ENCODE results near the gene SMARCA2. TPM values are rescaled to one million over a fixed set of nuclear protein-coding genes. Genes with fewer than 3 reads are reported as not detected.

SMARCA2 gene
- total and polyA plus RNA-seq, 2 donors (not counting 1 experiment from before 2014, with no cell fraction given) = 75.3 to 250 TPM

DNA sequence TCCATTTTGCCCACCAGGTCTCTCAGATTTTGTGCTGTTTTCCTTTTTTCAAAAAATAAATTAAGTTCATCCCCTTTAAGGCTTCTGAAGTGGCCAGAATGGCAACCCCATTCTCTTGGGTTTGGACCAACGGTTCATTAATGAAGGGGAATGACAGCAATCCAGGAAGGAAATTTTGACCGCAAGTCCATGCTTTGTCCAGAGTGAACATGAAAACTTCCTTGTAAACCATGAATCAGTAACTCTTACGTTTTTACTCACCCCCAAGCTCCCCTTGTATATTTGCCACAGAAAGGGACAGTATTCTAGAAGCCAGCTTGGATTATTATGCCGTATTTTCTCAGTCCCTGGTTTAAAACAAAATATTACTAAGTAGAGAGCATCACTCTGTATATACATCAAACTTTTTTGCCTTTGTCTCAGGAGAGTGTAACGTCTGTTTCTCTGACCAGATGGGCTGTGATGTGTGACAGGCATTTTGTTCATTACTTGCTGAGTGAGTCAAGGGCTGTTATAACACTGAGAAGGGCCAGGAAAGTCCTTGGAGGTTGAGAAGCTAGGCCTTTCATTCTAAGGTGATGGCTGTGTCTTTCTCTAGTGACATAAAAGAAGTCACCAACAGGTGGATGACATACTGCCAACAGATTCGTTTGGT lies 148.2 kb downstream of the SMARCA2 start:
- Histone ChIP-seq H3K27ac (ENCODE audit: low read length in 2 of 2) (no peak overlapping the region), H4K20me1 (ENCODE audit: control insufficient read depth, insufficient read depth, low read length, poor library complexity, severe bottlenecking) (peaks cover 17% of the 10 kb centered on the region), H3K79me2 (ENCODE audit: control insufficient read depth, insufficient read depth, low read length) (peaks cover 70% of the 10 kb centered on the region), H3K4me3 (ENCODE audit: control extremely low read depth in 1 of 5, extremely low read depth in 1 of 5, insufficient read depth in 1 of 5, low read depth in 2 of 5, low read length in 4 of 5) (no peak overlapping the region), H2AFZ (ENCODE audit: insufficient read depth, low read depth, low read length, poor library complexity, severe bottlenecking) (no peak overlapping the region), H3K4me1 (ENCODE audit: control insufficient read depth in 2 of 2, insufficient read depth in 2 of 2, low read length in 2 of 2) (peaks cover 13 to 18% of the 10 kb centered on the region in 2 donors), H3K9ac (ENCODE audit: low read length) (no peak overlapping the region), H3K27me3 (replicated peaks in 1 of 4; ENCODE audit: control extremely low read depth in 1 of 4, control insufficient read depth in 3 of 4, insufficient read depth in 4 of 4, low read length in 3 of 4) (no peaks in the 10 kb centered on the region), H3K9me3 (ENCODE audit: control extremely low read depth in 1 of 3, control insufficient read depth in 2 of 3, insufficient read depth in 1 of 3, low read length in 2 of 3) (no peaks in the 10 kb centered on the region), H3K36me3 (replicated peaks in 1 of 2; ENCODE audit: control extremely low read depth in 1 of 2, control insufficient read depth in 1 of 2, extremely low read depth in 1 of 2, insufficient read depth in 2 of 2, low read length in 1 of 2) (peaks cover 6 to 49% of the 10 kb centered on the region in 2 experiments), H3K4me2 (replicated peaks; ENCODE audit: low read depth, low read length, poor library complexity, severe bottlenecking) (no peak overlapping the region)
- Mint-ChIP-seq H3K9me3 (ENCODE audit: insufficient read depth) (no peaks in the 10 kb centered on the region), H3K4me1 (peaks cover 26% of the 10 kb centered on the region), H3K27ac (no peak overlapping the region), H3K4me3 (no peak overlapping the region), H3K27me3 (no peaks in the 10 kb centered on the region)
- no peak for ATAC-seq (ENCODE audit: low read depth)
- TF ChIP-seq, protein P1, sequence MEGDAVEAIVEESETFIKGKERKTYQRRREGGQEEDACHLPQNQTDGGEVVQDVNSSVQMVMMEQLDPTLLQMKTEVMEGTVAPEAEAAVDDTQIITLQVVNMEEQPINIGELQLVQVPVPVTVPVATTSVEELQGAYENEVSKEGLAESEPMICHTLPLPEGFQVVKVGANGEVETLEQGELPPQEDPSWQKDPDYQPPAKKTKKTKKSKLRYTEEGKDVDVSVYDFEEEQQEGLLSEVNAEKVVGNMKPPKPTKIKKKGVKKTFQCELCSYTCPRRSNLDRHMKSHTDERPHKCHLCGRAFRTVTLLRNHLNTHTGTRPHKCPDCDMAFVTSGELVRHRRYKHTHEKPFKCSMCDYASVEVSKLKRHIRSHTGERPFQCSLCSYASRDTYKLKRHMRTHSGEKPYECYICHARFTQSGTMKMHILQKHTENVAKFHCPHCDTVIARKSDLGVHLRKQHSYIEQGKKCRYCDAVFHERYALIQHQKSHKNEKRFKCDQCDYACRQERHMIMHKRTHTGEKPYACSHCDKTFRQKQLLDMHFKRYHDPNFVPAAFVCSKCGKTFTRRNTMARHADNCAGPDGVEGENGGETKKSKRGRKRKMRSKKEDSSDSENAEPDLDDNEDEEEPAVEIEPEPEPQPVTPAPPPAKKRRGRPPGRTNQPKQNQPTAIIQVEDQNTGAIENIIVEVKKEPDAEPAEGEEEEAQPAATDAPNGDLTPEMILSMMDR (IDR thresholded peaks at IDR 0.05) = no peak
- TF ChIP-seq EZH2 (IDR thresholded peaks at IDR 0.05; ENCODE audit: borderline replicate concordance, insufficient read depth, low read depth, low read length, poor library complexity, severe bottlenecking) = no peak
- WGBS (ENCODE audit: insufficient coverage) = 33% methylated on average over 2 of the region's 6 CpGs
- POLR2A ChIA-PET = no interaction called here
- DNase-seq = no peak
- intact Hi-C loops (cut with micrococcal nuclease) = no loop called here
- CTCF ChIA-PET = no interaction called here

DNA sequence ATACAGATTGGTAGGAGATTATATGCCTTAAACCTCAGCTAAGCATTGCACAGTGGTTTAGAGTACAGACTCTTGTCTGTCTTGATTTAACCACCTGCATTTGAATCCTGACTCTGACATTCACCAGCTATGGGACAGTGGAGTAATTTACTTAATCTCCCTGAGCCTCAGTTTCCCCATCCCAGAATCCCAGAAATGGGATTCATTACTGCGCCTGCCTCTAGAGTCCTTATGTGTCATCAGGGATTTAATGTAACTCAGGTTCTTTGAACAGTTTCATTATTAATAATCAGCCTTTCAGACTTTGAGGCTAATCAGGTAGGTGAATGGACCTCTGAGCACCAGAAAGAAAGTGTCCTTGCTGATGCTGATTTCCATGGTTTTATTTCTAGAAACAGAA lies 149.1 kb downstream of the SMARCA2 start:
- POLR2A ChIA-PET = no interaction called here
- no peak for TF ChIP-seq EZH2 (IDR thresholded peaks at IDR 0.05; ENCODE audit: borderline replicate concordance, insufficient read depth, low read depth, low read length, poor library complexity, severe bottlenecking)
- TF ChIP-seq, protein P1 (IDR thresholded peaks at IDR 0.05) = no peak
- Histone ChIP-seq H3K4me1 (ENCODE audit: control insufficient read depth in 2 of 2, insufficient read depth in 2 of 2, low read length in 2 of 2) (peaks cover 10 to 11% of the 10 kb centered on the region in 2 donors), H3K27me3 (replicated peaks in 1 of 4; ENCODE audit: control extremely low read depth in 1 of 4, control insufficient read depth in 3 of 4, insufficient read depth in 4 of 4, low read length in 3 of 4) (no peaks in the 10 kb centered on the region), H3K4me3 (ENCODE audit: control extremely low read depth in 1 of 5, extremely low read depth in 1 of 5, insufficient read depth in 1 of 5, low read depth in 2 of 5, low read length in 4 of 5) (no peak overlapping the region), H3K9me3 (ENCODE audit: control extremely low read depth in 1 of 3, control insufficient read depth in 2 of 3, insufficient read depth in 1 of 3, low read length in 2 of 3) (no peaks in the 10 kb centered on the region), H3K9ac (ENCODE audit: low read length) (no peak overlapping the region), H3K36me3 (replicated peaks in 1 of 2; ENCODE audit: control extremely low read depth in 1 of 2, control insufficient read depth in 1 of 2, extremely low read depth in 1 of 2, insufficient read depth in 2 of 2, low read length in 1 of 2) (peaks cover 6 to 58% of the 10 kb centered on the region in 2 experiments), H3K4me2 (replicated peaks; ENCODE audit: low read depth, low read length, poor library complexity, severe bottlenecking) (no peak overlapping the region), H3K27ac (ENCODE audit: low read length in 2 of 2) (no peak overlapping the region), H3K79me2 (ENCODE audit: control insufficient read depth, insufficient read depth, low read length) (peaks cover 67% of the 10 kb centered on the region), H2AFZ (ENCODE audit: insufficient read depth, low read depth, low read length, poor library complexity, severe bottlenecking) (no peak overlapping the region), H4K20me1 (ENCODE audit: control insufficient read depth, insufficient read depth, low read length, poor library complexity, severe bottlenecking) (peaks cover 17% of the 10 kb centered on the region)
- no peak overlapping the region for H3K27ac Mint-ChIP-seq
- ATAC-seq (ENCODE audit: low read depth) (no peak), DNase-seq (no peak)
- intact Hi-C loops (cut with micrococcal nuclease) = no loop called here
- CTCF ChIA-PET = no interaction called here
- H3K9me3 Mint-ChIP-seq (ENCODE audit: insufficient read depth) = no peaks in the 10 kb centered on the region
- peaks cover 19% of the 10 kb centered on the region for H3K4me1 Mint-ChIP-seq
- no peak overlapping the region for H3K4me3 Mint-ChIP-seq
- H3K27me3 Mint-ChIP-seq = no peaks in the 10 kb centered on the region
- no CpG with 5 or more reads among the region's 1 CpG for WGBS (ENCODE audit: insufficient coverage)
